ENCODE results near the gene KCNH2. TPM values are rescaled to one million over a fixed set of nuclear protein-coding genes. Genes with fewer than 3 reads are reported as not detected.

Gene KCNH2
- total RNA-seq, 4 donors from 2014 or later, result 0.12 to 0.56 (median 0.47) TPM

GRCh38 chr7:150938566-150938965, 39.6 kb downstream of the KCNH2 start:
- no peak for TF ChIP-seq CTCF (IDR thresholded peaks at IDR 0.05)
- ATAC-seq (ENCODE audit: low FRiP score) (no peak), DNase-seq (ENCODE audit: low spot score) (no peak)

- TF ChIP-seq CTCF (IDR thresholded peaks at IDR 0.05), result no peak
- ATAC-seq (ENCODE audit: low FRiP score) (no peak), DNase-seq (ENCODE audit: low spot score) (no peak)
Measured at GRCh38 chr7:150937848-150938561, 40.1 kb downstream of the KCNH2 start.

GRCh38 chr7:150936018-150936417, 42.1 kb downstream of the KCNH2 start:
- no peak for TF ChIP-seq CTCF (IDR thresholded peaks at IDR 0.05)
- DNase-seq (ENCODE audit: low spot score), result no peak
- no peak for ATAC-seq (ENCODE audit: low FRiP score)

- no peak for DNase-seq (ENCODE audit: low spot score)
- ATAC-seq (ENCODE audit: low FRiP score), result no peak
- no peak for TF ChIP-seq CTCF (IDR thresholded peaks at IDR 0.05)
Measured at GRCh38 chr7:150935149-150935548, 43.0 kb downstream of the KCNH2 start.

- no peak for DNase-seq (ENCODE audit: low spot score)
- no peak for TF ChIP-seq CTCF (IDR thresholded peaks at IDR 0.05)
- no peak for ATAC-seq (ENCODE audit: low FRiP score)
Measured at GRCh38 chr7:150934045-150934766, 43.9 kb downstream of the KCNH2 start.

- DNase-seq (ENCODE audit: low spot score) (no peak), ATAC-seq (ENCODE audit: low FRiP score) (no peak)
- TF ChIP-seq CTCF (IDR thresholded peaks at IDR 0.05), result no peak
Measured at GRCh38 chr7:150931199-150931869, 46.8 kb downstream of the KCNH2 start.

Data from omental fat pad (tissue), 4 donors.